HPDE6-E6E7 (cell line): ENCODE results near the gene THAP2.

Source experiments
- DNase-seq: peaks from one replicate; pipeline ENCODE4 v3.0.0; 2011; ENCODE audit warnings: missing footprints; ENCODE audit errors: extremely low spot score

THAP2 gene

DNA sequence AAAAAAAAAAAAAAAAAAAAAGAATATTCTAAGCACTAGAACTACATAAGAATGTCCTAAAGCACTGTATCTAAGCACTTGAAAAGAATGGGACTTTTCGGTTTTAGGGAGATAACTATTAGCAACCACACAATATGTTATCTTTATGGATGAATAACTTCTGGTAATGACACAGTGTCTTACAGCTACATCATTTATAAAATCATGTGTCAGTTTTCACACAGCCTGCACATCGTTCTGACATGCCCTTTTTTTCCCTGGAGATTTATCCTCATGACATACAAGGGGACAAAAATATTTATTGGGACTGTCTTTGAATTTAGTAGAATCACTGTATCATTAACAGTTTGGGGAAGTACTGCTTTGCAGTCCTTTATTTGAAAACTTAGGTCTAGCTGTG lies 39.1 kb downstream of the THAP2 start:
- no peak for DNase-seq

- no peak for DNase-seq
Observed at GRCh38 chr12:71704920-71705319, 40.8 kb downstream of the THAP2 start.

DNA sequence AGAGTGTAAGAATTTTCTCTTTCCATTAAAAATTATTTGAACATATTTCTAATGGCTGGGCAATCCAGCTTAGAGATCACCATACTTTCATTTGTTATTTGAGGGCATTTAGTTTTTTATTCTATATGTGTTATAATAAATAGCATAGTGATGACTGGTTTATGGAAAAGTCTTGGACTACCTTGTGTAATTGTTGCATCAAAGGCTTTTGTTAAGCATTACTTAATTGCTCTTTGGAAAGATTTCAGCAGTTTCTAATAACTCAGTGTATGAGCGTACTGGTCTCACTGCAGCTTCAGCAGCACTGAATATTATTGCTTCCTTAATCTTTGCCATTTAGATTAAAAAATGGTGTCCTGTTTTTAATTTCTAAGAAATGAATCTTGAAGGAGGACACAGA lies 44.6 kb downstream of the THAP2 start:
- no peak for DNase-seq

DNA sequence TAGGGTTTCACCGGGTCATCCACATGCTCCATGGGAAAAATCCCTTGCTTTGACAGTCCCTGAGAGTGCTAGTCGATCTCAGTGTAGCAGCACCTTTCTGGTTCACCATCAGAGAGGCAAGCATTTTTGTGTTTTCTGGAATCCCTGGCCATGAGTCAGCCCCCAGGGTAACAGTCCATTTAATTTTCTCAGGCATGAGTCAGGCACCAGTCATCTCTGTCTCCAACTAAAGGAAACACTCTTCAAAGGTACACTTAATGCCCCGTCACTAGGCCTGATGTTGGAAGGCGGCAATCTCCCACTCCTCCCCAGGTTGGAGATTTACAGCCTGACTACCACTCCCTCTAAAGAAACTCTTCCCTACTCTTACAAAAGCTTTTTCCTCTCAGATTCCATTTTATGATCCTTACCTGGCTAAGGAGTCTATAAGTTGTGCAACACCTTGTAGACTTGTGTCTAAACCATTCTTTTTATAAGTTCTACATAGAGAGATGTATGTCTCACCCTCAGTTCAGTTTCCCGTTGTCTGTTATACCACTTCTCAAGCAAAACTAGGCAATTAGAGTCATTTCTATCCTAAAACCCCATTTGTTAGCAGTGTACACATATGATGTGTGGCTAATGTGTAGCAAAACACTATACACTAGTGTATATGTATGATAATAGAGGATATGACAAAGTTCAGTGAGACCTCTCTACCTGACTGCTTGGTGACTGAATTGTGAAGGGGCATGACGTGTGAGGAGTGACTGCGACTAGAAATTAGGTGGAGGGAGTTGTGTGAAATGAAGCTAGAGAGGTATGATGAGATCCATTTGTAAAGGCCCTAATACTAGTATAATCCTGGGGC lies 46.4 kb downstream of the THAP2 start:
- peak; percentile 82 for DNase-seq

DNA sequence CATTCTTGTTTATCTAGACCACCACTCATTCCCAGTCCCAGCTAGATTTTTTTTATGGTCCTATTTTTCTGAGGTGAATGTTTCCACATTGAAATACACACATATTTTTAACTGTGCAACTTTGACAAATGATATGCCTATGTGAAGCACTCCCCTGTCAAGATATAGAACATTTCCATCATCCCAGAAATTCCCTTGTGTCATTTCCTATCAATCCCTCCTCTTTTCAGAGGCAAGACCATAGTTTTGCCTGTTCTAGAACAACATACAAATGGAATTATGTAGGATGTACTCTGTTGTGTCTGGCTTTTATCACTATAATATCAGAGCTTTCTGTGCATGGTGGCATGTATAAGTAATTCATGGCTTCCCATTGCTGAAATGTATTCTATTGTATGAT lies 54.5 kb downstream of the THAP2 start:
- DNase-seq: no peak

DNA sequence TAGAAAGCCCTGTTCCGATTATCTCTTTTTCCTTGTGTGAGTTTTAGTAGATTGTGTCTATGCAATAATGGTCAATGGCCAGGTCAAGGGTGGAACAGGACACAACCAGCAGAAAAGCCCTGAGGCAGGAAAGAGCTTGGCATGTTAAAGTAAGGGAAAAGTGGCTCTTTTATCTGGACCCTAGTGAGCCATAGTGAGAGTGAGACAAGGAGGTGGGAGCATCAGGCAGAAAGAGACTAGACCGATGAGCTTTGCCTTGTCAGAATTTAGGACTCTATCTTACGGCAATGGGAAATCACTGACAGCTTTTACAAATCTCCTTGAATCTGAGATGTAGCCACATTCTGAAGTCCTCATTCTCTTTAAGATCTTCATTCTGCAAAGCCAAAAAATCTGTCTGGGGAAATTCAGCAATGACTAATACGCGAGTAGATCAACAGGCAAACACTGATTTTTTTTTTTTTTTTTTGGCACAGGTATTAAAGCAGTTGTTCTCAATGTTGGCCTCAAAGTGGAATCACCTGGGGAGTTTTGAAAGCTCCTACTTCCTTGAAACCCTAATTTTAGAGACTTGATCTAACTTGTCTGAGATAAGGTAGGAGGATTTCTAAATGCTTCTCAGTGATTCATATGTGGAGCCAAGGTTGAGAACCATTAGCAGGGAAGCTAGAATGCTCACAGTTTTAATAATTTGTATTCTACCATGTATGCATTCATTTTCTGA lies 55.7 kb downstream of the THAP2 start:
- peak; percentile 62 for DNase-seq

- no peak for DNase-seq
Observed at GRCh38 chr12:71721783-71722505, 57.8 kb downstream of the THAP2 start.

DNA sequence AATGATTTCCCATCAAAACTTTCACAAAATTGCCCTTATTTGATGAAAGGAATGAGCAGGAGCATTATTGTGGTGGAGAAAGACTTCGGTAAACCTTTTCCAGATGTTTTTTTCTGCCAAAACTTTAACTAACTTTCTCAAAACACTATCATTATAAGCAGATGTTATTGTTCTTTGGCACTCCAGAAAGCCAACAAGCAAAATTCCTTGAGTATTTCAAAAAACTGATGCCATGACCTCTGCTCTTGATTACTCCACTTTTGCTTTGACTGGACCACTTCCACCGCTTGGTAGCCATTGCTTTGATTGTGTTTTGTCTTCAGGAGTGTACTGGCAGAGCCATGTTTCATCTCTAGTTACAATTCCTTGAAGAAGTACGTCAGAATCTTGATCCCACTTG lies 60.9 kb downstream of the THAP2 start:
- no peak for DNase-seq

- no peak for DNase-seq
Observed at GRCh38 chr12:71726548-71726947, 62.4 kb downstream of the THAP2 start.

DNA sequence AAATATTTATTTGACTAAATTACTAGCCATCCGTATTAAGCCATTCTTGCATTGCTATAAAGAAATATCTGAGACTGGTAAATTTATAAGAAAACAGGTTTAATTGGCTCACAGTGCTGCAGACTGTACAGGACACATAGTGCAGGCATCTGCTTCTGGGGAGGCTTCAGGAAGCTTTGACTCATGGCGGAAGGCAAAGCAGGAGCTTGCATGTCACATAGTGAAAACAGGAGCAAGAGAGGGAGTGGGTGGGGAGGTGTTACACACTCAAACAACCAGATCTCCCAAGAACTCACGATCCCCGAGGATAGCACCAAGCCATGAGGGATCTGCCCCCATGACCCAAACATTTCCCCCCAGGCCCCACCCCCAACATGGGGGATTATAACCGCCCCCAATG lies 63.9 kb downstream of the THAP2 start:
- DNase-seq: no peak
